MM.1S (cell line): ENCODE measurements around the gene MAT2A.

Experiments used
- DNase-seq: peaks from one replicate; pipeline ENCODE4 v3.0.0-alpha.2; 2015
- H2AFZ ChIP-seq: fragments of 300-600 bp; sonication (generic); 2 replicates; pipeline ENCODE4 v1.6.0; 2016; ENCODE audit warnings: antibody characterized with exemption, low read length
- H3F3A ChIP-seq: fragments of 300-600 bp; sonication (generic); 2 replicates; pipeline ENCODE4 v1.6.1; 2016; ENCODE audit warnings: mild to moderate bottlenecking, antibody characterized with exemption, low read length, moderate library complexity, mixed read lengths; ENCODE audit not compliant: insufficient read depth
- H3K27ac ChIP-seq: fragments of 300-600 bp; sonication (generic); 2 replicates; pipeline ENCODE4 v1.5.1; 2016; ENCODE audit warnings: mild to moderate bottlenecking, low read length
- H3K27me3 ChIP-seq: fragments of 300-600 bp; sonication (generic); replicated peaks from 2 replicates; pipeline ENCODE4 v1.6.0; 2016; ENCODE audit warnings: low read length; ENCODE audit not compliant: insufficient read depth
- H3K36me3 ChIP-seq: fragments of 300-600 bp; sonication (generic); replicated peaks from 2 replicates; pipeline ENCODE4 v1.6.1; 2016; ENCODE audit warnings: mild to moderate bottlenecking, low read length, mixed read lengths; ENCODE audit not compliant: insufficient read depth
- H3K4me1 ChIP-seq: fragments of 300-600 bp; sonication (generic); 2 replicates; pipeline ENCODE4 v1.6.1; 2016; ENCODE audit warnings: low read length, mixed read lengths
- H3K4me2 ChIP-seq: fragments of 300-600 bp; sonication (generic); 2 replicates; pipeline ENCODE4 v1.6.0; 2016; ENCODE audit warnings: low read depth, low read length
- H3K4me3 ChIP-seq: fragments of 300-600 bp; sonication (generic); 2 replicates; pipeline ENCODE4 v1.5.1; 2016; ENCODE audit warnings: low read length, mixed read lengths
- H3K79me2 ChIP-seq: fragments of 300-600 bp; sonication (generic); 2 replicates; pipeline ENCODE4 v1.6.1; 2016; ENCODE audit warnings: mixed run types, low read length, mixed read lengths
- H3K9ac ChIP-seq: fragments of 300-600 bp; sonication (generic); 2 replicates; pipeline ENCODE4 v1.6.1; 2016; ENCODE audit warnings: low read length, mixed read lengths
- H3K9me2 ChIP-seq: fragments of 300-600 bp; sonication (generic); replicated peaks from 2 replicates; pipeline ENCODE4 v1.6.1; 2016; ENCODE audit warnings: mild to moderate bottlenecking, low read length, mixed read lengths; ENCODE audit not compliant: insufficient read depth
- H3K9me3 ChIP-seq: fragments of 300-600 bp; sonication (generic); replicated peaks from 2 replicates; pipeline ENCODE4 v1.6.1; 2016; ENCODE audit warnings: mild to moderate bottlenecking, low read length, mixed read lengths; ENCODE audit not compliant: insufficient read depth
- H4K20me1 ChIP-seq: fragments of 300-600 bp; sonication (generic); 2 replicates; pipeline ENCODE4 v1.6.1; 2016; ENCODE audit warnings: mild to moderate bottlenecking, low read length, moderate library complexity, mixed read lengths; ENCODE audit not compliant: insufficient read depth
- EZH2 ChIP-seq: fragments of 300-600 bp; sonication (generic); optimal IDR thresholded peaks from 2 replicates; pipeline ENCODE3; 2017; ENCODE audit warnings: low read depth, mild to moderate bottlenecking, antibody characterized with exemption, low read length, mixed read lengths
- EZH2phosphoT487 ChIP-seq: fragments of 300-600 bp; sonication (generic); IDR thresholded peaks from 2 replicates; pipeline ENCODE4 v1.6.1; 2018; ENCODE audit warnings: antibody characterized with exemption, low read length
- TF ChIP-seq, protein P1 (sequence below): fragments of 300-600 bp; sonication (generic); IDR thresholded peaks from 2 replicates; pipeline ENCODE4 v1.5.1; 2016; ENCODE audit warnings: antibody characterized with exemption, low read length, mixed read lengths

MAT2A gene

DNA sequence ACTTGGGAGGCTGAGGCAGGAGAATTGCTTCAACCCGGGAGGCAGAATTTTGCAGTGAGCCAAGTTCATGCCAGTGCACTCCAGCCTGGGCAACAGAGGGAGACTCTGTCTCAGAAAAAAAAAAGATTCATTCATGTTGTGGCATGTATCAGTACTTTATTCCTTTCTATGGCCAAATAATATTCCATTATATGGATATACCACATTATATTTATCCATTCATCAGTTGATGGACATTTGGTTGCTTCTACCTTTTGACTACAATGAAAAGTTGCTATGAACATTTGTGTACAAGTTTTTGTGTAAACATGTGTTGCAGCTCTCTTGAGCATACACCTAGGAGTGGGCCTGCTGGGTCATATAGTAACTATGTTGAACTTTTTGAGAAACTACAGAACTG is 9.2 kb upstream of the MAT2A start:
- H3K9me3 ChIP-seq, result no peaks in the 10 kb centered on the region
- no peaks in the 10 kb centered on the region for H3F3A ChIP-seq
- H3K4me1 ChIP-seq, result no peaks in the 10 kb centered on the region
- no peaks in the 10 kb centered on the region for H3K9me2 ChIP-seq
- no peaks in the 10 kb centered on the region for H4K20me1 ChIP-seq
- no peak for TF ChIP-seq EZH2phosphoT487
- TF ChIP-seq, protein P1, sequence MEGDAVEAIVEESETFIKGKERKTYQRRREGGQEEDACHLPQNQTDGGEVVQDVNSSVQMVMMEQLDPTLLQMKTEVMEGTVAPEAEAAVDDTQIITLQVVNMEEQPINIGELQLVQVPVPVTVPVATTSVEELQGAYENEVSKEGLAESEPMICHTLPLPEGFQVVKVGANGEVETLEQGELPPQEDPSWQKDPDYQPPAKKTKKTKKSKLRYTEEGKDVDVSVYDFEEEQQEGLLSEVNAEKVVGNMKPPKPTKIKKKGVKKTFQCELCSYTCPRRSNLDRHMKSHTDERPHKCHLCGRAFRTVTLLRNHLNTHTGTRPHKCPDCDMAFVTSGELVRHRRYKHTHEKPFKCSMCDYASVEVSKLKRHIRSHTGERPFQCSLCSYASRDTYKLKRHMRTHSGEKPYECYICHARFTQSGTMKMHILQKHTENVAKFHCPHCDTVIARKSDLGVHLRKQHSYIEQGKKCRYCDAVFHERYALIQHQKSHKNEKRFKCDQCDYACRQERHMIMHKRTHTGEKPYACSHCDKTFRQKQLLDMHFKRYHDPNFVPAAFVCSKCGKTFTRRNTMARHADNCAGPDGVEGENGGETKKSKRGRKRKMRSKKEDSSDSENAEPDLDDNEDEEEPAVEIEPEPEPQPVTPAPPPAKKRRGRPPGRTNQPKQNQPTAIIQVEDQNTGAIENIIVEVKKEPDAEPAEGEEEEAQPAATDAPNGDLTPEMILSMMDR, result no peak
- no peak for TF ChIP-seq EZH2
- H3K4me3 ChIP-seq, result no peak overlapping the region
- H3K36me3 ChIP-seq, result no peaks in the 10 kb centered on the region
- H3K9ac ChIP-seq, result no peak overlapping the region
- H3K27me3 ChIP-seq, result no peaks in the 10 kb centered on the region
- no peak overlapping the region for H2AFZ ChIP-seq
- no peak overlapping the region for H3K4me2 ChIP-seq
- no peak overlapping the region for H3K27ac ChIP-seq
- DNase-seq, result no peak
- H3K79me2 ChIP-seq, result no peaks in the 10 kb centered on the region

DNA sequence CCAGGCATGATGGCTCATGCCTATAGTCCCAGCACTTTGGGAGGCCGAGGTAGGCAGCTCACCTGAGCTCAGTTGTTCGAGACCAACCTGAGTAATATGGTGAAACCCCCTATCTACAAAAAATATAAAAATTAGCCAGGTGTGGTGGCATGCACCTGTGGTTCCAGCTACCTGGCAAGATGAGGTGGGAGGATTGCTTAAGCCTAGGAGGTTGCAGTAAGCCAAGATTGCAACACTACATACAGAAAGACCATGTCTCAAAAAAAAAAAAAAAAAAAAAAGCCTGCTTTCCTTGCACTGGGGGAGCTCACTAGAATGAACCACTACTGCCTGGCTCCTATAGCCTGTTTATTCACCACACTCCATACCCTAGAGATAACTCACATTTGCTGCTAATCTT is 7.4 kb upstream of the MAT2A start:
- H3K9me3 ChIP-seq, result no peaks in the 10 kb centered on the region
- no peaks in the 10 kb centered on the region for H3K79me2 ChIP-seq
- no peaks in the 10 kb centered on the region for H3F3A ChIP-seq
- no peak overlapping the region for H3K4me3 ChIP-seq
- no peak overlapping the region for H3K4me2 ChIP-seq
- H3K27me3 ChIP-seq, result no peaks in the 10 kb centered on the region
- H3K36me3 ChIP-seq, result no peaks in the 10 kb centered on the region
- DNase-seq, result no peak
- no peaks in the 10 kb centered on the region for H3K4me1 ChIP-seq
- no peak for TF ChIP-seq EZH2
- TF ChIP-seq, protein P1, result no peak
- no peak for TF ChIP-seq EZH2phosphoT487
- H4K20me1 ChIP-seq, result no peaks in the 10 kb centered on the region
- H2AFZ ChIP-seq, result no peak overlapping the region
- H3K27ac ChIP-seq, result no peak overlapping the region
- no peaks in the 10 kb centered on the region for H3K9me2 ChIP-seq
- H3K9ac ChIP-seq, result no peak overlapping the region

DNA sequence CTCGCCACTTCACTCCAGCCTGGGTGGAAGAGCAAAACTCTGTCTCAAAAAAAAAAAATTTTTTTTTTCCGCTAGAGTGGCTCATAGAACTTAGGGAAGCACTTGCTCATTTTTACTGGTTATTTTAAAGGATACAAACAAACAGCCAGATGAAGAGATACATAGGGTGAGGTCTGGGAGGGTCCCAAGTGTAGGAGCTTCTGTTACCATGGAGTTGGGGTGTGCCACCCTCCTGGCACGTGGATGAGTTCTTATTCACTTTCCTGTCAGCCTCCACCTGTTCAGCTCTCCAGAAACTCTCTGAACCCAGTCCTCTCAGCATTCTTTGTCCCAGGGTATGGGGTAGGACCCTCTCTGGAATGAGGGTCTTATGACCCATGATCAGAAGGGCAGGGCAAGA is 4.9 kb upstream of the MAT2A start:
- H3K79me2 ChIP-seq, result peaks cover 13% of the 10 kb centered on the region
- no peak for TF ChIP-seq EZH2
- TF ChIP-seq, protein P1, result no peak
- TF ChIP-seq EZH2phosphoT487, result no peak
- H3K9me2 ChIP-seq, result no peaks in the 10 kb centered on the region
- no peaks in the 10 kb centered on the region for H4K20me1 ChIP-seq
- H3K27ac ChIP-seq, result no peak overlapping the region
- H3K4me3 ChIP-seq, result no peak overlapping the region
- no peak for DNase-seq
- no peak overlapping the region for H2AFZ ChIP-seq
- no peaks in the 10 kb centered on the region for H3K27me3 ChIP-seq
- H3K9ac ChIP-seq, result no peak overlapping the region
- H3K4me2 ChIP-seq, result no peak overlapping the region
- no peaks in the 10 kb centered on the region; the same call in 1 of the 2 replicates for H3F3A ChIP-seq
- no peaks in the 10 kb centered on the region for H3K9me3 ChIP-seq
- H3K4me1 ChIP-seq, result peaks cover 4% of the 10 kb centered on the region; the same call in 1 of the 2 replicates
- H3K36me3 ChIP-seq, result no peaks in the 10 kb centered on the region
